Measurements from ENCODE around the gene GNB1.

DNA sequence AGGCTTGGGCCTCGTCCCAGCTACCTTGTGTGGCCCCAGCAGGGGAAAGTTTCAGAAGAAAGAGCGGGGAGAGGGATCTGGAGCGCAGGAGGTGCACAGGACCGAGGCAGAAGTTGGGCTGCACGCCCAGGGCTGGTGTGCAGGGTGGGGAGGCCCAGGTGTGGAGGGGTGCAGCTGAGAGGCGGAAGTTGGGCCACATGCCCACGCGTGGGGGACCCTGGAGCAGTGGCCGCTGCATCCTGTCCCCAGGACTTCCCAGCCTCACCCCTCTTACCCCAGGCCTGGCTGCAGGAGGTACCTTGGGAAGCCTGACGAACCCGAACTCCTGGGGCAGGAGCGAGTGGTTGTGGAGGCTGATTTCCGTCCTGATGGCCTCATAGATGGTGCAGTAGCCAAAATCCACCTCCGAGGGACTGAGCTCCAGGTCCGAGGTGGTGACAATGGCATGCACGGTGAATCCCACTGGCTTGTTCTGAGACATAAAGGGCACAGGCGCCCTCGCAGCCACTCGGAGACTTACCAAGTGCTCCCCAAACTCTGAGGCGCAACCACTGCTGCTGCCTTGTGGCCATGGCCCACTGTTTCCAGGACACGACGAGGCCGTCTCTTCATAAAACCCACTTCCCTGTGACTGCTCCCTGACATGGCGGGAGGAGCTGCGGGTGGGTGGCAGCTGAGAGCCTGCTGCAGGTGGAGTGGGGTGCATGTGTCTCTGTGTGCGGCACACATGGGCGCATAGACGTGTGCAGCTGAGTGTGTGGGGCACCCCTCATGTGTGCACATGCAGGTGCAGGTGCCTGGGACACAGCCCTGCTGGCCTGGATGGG, 48.6 kb upstream of the GNB1 start:
- TF ChIP-seq, protein P1, sequence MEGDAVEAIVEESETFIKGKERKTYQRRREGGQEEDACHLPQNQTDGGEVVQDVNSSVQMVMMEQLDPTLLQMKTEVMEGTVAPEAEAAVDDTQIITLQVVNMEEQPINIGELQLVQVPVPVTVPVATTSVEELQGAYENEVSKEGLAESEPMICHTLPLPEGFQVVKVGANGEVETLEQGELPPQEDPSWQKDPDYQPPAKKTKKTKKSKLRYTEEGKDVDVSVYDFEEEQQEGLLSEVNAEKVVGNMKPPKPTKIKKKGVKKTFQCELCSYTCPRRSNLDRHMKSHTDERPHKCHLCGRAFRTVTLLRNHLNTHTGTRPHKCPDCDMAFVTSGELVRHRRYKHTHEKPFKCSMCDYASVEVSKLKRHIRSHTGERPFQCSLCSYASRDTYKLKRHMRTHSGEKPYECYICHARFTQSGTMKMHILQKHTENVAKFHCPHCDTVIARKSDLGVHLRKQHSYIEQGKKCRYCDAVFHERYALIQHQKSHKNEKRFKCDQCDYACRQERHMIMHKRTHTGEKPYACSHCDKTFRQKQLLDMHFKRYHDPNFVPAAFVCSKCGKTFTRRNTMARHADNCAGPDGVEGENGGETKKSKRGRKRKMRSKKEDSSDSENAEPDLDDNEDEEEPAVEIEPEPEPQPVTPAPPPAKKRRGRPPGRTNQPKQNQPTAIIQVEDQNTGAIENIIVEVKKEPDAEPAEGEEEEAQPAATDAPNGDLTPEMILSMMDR (IDR thresholded peaks at IDR 0.05; ENCODE audit: low read depth, low read length, poor library complexity, severe bottlenecking), result no peak
- no peak for TF ChIP-seq EZH2phosphoT487 (IDR thresholded peaks at IDR 0.05; ENCODE audit: borderline replicate concordance, low read length)

All from DOHH2 (cell line).